K562 (cell line): ENCODE measurements around the gene SACS. TPM values are rescaled to one million over a fixed set of nuclear protein-coding genes. Genes with fewer than 3 reads are reported as not detected.

Experiments
- polyA plus RNA-seq, 8 experiments: library from polyadenylated mRNA; depleted of rRNA in 4 of 8; stranded (reverse) in 5 of 8; unstranded in 3 of 8; fragments of >200 nt; fragmentation: Nextera tagmentation in 2 of 8; fragmentation: Illumina TruSeq in 1 of 8; extraction: Ambion mirVana in 2 of 8; extraction: Trizol in 1 of 8; gene quantifications; 2 replicates each; pipeline versions ENCODE4 v1.2.1 to v1.2.3, GENCODE V29; 2011 to 2014; ENCODE audit warnings: inconsistent platforms in 1 of 8, missing spikeins in 1 of 8
- total RNA-seq, 7 experiments: library from RNA; depleted of rRNA in 6 of 7; stranded (reverse); fragments of >200 nt in 6 of 7; fragmentation: Illumina TruSeq in 2 of 7; extraction: Trizol in 2 of 7; gene quantifications; 2 replicates each; pipeline versions ENCODE4 v1.2.1 to v1.2.3, GENCODE V29; 2011 to 2021; ENCODE audit warnings: low replicate concordance in 1 of 7
- TF ChIP-seq, protein P1 (sequence below): fragments of 200-800 bp; sonication (Bioruptor generic); IDR thresholded peaks from 2 replicates; pipeline ENCODE4 v1.6.1; 2016; ENCODE audit warnings: missing genetic modification characterization, missing compliant biosample characterization
- TF ChIP-seq, protein P2 (sequence below): fragments of 250-450 bp; sonication (Bioruptor Pico); IDR thresholded peaks from 2 replicates; pipeline ENCODE4 v1.4.0; 2020; ENCODE audit warnings: mild to moderate bottlenecking, moderate library complexity

Gene SACS
- total and polyA plus RNA-seq, 9 of the 15 experiments (the other 6 are each of a cell fraction or from before 2014, with no cell fraction given), result 4.7 to 28.2 (median 18.9) TPM

DNA sequence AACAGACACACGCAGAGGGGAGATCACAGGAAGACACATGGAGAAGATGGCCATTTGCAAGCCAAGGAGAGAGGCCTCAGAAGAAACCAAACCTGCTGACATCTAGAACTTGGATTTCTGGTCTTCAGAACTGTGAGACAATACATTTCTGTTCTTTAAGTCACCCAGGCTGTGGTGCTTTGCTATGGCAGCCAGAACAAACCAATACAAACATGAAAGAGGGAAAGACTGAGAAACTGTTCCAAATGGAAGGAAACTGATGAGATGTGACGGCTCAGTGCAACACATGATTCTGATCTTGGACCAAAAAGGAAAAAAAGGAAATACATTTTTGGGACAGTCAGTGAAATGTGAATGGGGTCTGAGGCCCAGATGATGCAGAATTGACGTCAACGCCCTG is 30.2 kb upstream of the SACS start (continued):
- TF ChIP-seq, protein P1, sequence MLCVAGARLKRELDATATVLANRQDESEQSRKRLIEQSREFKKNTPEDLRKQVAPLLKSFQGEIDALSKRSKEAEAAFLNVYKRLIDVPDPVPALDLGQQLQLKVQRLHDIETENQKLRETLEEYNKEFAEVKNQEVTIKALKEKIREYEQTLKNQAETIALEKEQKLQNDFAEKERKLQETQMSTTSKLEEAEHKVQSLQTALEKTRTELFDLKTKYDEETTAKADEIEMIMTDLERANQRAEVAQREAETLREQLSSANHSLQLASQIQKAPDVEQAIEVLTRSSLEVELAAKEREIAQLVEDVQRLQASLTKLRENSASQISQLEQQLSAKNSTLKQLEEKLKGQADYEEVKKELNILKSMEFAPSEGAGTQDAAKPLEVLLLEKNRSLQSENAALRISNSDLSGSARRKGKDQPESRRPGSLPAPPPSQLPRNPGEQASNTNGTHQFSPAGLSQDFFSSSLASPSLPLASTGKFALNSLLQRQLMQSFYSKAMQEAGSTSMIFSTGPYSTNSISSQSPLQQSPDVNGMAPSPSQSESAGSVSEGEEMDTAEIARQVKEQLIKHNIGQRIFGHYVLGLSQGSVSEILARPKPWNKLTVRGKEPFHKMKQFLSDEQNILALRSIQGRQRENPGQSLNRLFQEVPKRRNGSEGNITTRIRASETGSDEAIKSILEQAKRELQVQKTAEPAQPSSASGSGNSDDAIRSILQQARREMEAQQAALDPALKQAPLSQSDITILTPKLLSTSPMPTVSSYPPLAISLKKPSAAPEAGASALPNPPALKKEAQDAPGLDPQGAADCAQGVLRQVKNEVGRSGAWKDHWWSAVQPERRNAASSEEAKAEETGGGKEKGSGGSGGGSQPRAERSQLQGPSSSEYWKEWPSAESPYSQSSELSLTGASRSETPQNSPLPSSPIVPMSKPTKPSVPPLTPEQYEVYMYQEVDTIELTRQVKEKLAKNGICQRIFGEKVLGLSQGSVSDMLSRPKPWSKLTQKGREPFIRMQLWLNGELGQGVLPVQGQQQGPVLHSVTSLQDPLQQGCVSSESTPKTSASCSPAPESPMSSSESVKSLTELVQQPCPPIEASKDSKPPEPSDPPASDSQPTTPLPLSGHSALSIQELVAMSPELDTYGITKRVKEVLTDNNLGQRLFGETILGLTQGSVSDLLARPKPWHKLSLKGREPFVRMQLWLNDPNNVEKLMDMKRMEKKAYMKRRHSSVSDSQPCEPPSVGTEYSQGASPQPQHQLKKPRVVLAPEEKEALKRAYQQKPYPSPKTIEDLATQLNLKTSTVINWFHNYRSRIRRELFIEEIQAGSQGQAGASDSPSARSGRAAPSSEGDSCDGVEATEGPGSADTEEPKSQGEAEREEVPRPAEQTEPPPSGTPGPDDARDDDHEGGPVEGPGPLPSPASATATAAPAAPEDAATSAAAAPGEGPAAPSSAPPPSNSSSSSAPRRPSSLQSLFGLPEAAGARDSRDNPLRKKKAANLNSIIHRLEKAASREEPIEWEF (CRISPR knock-in tag), result no peak
- TF ChIP-seq, protein P2, sequence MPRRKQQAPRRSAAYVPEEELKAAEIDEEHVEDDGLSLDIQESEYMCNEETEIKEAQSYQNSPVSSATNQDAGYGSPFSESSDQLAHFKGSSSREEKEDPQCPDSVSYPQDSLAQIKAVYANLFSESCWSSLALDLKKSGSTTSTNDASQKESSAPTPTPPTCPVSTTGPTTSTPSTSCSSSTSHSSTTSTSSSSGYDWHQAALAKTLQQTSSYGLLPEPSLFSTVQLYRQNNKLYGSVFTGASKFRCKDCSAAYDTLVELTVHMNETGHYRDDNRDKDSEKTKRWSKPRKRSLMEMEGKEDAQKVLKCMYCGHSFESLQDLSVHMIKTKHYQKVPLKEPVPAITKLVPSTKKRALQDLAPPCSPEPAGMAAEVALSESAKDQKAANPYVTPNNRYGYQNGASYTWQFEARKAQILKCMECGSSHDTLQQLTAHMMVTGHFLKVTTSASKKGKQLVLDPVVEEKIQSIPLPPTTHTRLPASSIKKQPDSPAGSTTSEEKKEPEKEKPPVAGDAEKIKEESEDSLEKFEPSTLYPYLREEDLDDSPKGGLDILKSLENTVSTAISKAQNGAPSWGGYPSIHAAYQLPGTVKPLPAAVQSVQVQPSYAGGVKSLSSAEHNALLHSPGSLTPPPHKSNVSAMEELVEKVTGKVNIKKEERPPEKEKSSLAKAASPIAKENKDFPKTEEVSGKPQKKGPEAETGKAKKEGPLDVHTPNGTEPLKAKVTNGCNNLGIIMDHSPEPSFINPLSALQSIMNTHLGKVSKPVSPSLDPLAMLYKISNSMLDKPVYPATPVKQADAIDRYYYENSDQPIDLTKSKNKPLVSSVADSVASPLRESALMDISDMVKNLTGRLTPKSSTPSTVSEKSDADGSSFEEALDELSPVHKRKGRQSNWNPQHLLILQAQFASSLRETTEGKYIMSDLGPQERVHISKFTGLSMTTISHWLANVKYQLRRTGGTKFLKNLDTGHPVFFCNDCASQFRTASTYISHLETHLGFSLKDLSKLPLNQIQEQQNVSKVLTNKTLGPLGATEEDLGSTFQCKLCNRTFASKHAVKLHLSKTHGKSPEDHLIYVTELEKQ (CRISPR knock-in tag), result no peak
